CD8-positive, alpha-beta memory T cell (primary cell): ENCODE measurements around the gene GABARAP. TPM values are rescaled to one million over a fixed set of nuclear protein-coding genes. Genes with fewer than 3 reads are reported as not detected.

ENCODE experiments used
- CTCF ChIA-PET: fragments of 350-600 bp; sonication (Branson Sonifier 250); formaldehyde crosslinking; loops from one replicate; lab custom pipeline; 2021; ENCODE audit warnings: antibody characterized with exemption; lab: Charles Lee
- POLR2A ChIA-PET: fragments of 350-600 bp; sonication (Branson Sonifier 250); formaldehyde crosslinking; loops from one replicate; lab custom pipeline; 2021; ENCODE audit warnings: antibody characterized with exemption; lab: Charles Lee
- DNase-seq, 5 donors: peaks; one replicate each; pipeline versions ENCODE4 v3.0.0 to v3.0.0-alpha.2; 2020 to 2022; ENCODE audit warnings: mixed read lengths in 1 of 5
- H3K27ac ChIP-seq: one replicate; pipeline ENCODE4 v1.7.0; 2013; ENCODE audit warnings: low read depth, mild to moderate bottlenecking, low read length, moderate library complexity
- H3K27me3 ChIP-seq: 2 replicates; pipeline ENCODE4 v1.7.0; 2013; ENCODE audit warnings: low read length, mild to moderate bottlenecking; ENCODE audit not compliant: insufficient read depth, poor library complexity, severe bottlenecking
- H3K36me3 ChIP-seq: 2 replicates; pipeline ENCODE4 v1.7.0; 2013; ENCODE audit warnings: mild to moderate bottlenecking, low read length, moderate library complexity; ENCODE audit not compliant: insufficient read depth
- H3K4me1 ChIP-seq: 2 replicates; pipeline ENCODE4 v1.7.0; 2013; ENCODE audit warnings: mild to moderate bottlenecking, low read length, moderate library complexity; ENCODE audit not compliant: insufficient read depth
- H3K4me3 ChIP-seq: 2 replicates; pipeline ENCODE4 v1.7.0; 2013; ENCODE audit warnings: mild to moderate bottlenecking, low read length
- H3K9me3 ChIP-seq: 2 replicates; pipeline ENCODE4 v1.7.0; 2013; ENCODE audit warnings: mild to moderate bottlenecking, low read length
- H3K27ac Mint-ChIP-seq, 8 donors: one replicate each; pipeline ENCODE4 v1.8.0; 2020 to 2021; ENCODE audit warnings: mixed read lengths in 8 of 8, mild to moderate bottlenecking in 6 of 8, inconsistent platforms in 3 of 8, moderate library complexity in 3 of 8
- H3K27me3 Mint-ChIP-seq, 2 donors: one replicate each; pipeline ENCODE4 v1.8.0; 2020 to 2021; ENCODE audit warnings: mixed read lengths in 2 of 2, mild to moderate bottlenecking in 1 of 2, moderate library complexity in 1 of 2
- H3K36me3 Mint-ChIP-seq, 3 donors: one replicate each; pipeline ENCODE4 v1.8.0; 2020 to 2021; ENCODE audit warnings: mixed read lengths in 3 of 3, inconsistent platforms in 1 of 3, mild to moderate bottlenecking in 1 of 3
- H3K4me1 Mint-ChIP-seq, 3 donors: one replicate each; pipeline ENCODE4 v1.8.0; 2020 to 2021; ENCODE audit warnings: mixed read lengths in 3 of 3, inconsistent platforms in 1 of 3, mild to moderate bottlenecking in 1 of 3
- H3K4me3 Mint-ChIP-seq, 7 donors: one replicate each; pipeline ENCODE4 v1.8.0; 2020 to 2021; ENCODE audit warnings: mixed read lengths in 7 of 7, mild to moderate bottlenecking in 6 of 7, moderate library complexity in 4 of 7, inconsistent platforms in 2 of 7
- H3K9me3 Mint-ChIP-seq, 5 donors: one replicate each; pipeline ENCODE4 v1.8.0; 2020 to 2022; ENCODE audit warnings: mixed read lengths in 5 of 5, mild to moderate bottlenecking in 3 of 5, moderate library complexity in 2 of 5, inconsistent platforms in 1 of 5
- polyA plus RNA-seq: library from polyadenylated mRNA; unstranded; fragments of 300-500 nt; fragmentation: Illumina TruSeq; gene quantifications from one replicate; pipeline ENCODE4 v1.2.3, GENCODE V29; 2021
- total RNA-seq, 2 experiments: library from RNA; stranded (reverse); gene quantifications; one replicate each; pipeline ENCODE4 v1.2.3, GENCODE V29; 2021

Gene GABARAP
- total and polyA plus RNA-seq, 3 experiments from 2014 or later: 156 to 914 (median 165) TPM

DNA sequence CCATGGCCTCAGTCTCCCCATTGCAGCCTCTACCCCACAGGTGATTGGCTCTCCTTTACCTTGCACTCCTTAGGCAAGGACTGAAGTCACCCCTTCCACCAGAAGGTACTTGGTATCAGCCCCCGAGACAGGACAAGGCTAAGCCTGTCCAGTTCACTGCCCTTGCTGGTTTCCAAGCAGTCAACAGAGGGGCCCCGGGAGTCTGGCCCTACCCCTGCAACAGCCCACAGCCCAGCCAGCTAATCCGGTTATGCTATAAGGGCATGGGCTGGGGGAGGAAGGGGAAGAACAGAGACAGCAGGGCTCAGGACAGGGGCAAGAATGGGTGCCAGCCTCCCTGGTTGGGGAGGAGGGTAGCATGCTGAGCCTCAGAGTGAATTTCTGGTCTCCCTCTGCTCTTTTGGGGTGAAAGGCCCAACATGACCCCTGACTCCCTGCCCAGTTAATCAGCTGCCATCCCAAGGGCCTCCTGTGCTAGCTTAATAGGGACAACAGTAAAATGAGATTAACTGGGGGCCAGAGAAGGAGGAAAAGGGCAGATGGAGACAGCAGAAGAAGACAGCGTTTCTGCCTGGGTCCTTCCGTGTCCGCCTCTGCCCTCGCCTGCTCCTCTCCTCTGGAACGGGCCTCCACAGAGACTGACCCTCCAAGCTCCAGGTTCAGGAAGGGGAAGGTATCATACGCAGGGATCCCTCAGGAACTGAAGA is 33.3 kb downstream of the GABARAP start:
- Histone ChIP-seq H3K27ac (no peak overlapping the region), H3K4me3 (no peak overlapping the region), H3K9me3 (no peaks in the 10 kb centered on the region), H3K4me1 (peaks cover 24% of the 10 kb centered on the region), H3K27me3 (no peaks in the 10 kb centered on the region), H3K36me3 (no peaks in the 10 kb centered on the region)
- Mint-ChIP-seq H3K4me3 (no peak overlapping the region), H3K4me1 (peaks cover 33 to 36% (median 35%) of the 10 kb centered on the region in 3 donors), H3K9me3 (peaks cover 0 to under 1% (median 0%) of the 10 kb centered on the region in 5 donors), H3K27ac (peak overlapping the region in 4 of 8 donors; percentile 55 to 88 (median 74)), H3K27me3 (peaks cover 8 to 13% of the 10 kb centered on the region in 2 donors), H3K36me3 (no peaks in the 10 kb centered on the region)
- CTCF ChIA-PET: no interaction called here
- DNase-seq: no peak
- POLR2A ChIA-PET: no interaction called here

DNA sequence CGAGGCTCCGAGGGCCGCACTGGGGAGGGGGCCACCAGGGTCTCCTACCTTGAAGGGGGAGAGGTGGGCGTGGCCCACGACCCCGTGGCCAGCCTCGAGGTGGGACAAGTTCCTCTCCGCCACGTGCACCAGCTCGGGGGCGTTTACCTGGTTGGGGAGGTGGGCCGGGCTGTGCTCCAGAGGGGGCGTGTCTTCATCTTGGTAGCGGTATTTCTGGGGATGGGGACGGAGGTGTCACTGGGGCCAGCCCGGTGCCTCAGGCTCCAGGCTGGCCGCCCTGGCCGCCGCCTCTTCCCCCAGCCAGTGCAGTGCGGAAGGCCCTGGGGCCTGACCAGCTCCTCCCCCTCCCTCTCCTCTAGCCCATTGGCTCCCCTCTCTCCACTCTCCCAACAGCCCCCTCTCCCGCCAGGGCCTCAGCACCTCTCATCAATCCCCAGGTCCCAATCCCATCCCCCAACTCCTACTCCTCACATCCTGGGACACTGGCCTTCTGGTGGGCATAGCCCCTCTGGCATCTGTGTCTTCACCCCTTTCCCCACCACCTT is 34.1 kb downstream of the GABARAP start:
- CTCF ChIA-PET: no interaction called here
- DNase-seq: no peak
- no peak overlapping the region for H3K27ac ChIP-seq
- Mint-ChIP-seq H3K36me3 (no peaks in the 10 kb centered on the region), H3K27me3 (peaks cover 8 to 13% of the 10 kb centered on the region in 2 donors), H3K4me1 (peaks cover 30 to 33% (median 31%) of the 10 kb centered on the region in 3 donors), H3K9me3 (no peaks in the 10 kb centered on the region), H3K27ac (peak overlapping the region in 5 of 8 donors; percentile 21 to 88 (median 55)), H3K4me3 (peak overlapping the region in 1 of 7 donors; percentile 52)
- no peaks in the 10 kb centered on the region for H3K9me3 ChIP-seq
- H3K4me1 ChIP-seq: peaks cover 20% of the 10 kb centered on the region
- no peaks in the 10 kb centered on the region for H3K27me3 ChIP-seq
- no peaks in the 10 kb centered on the region for H3K36me3 ChIP-seq
- H3K4me3 ChIP-seq: no peak overlapping the region
- POLR2A ChIA-PET: no interaction called here

DNA sequence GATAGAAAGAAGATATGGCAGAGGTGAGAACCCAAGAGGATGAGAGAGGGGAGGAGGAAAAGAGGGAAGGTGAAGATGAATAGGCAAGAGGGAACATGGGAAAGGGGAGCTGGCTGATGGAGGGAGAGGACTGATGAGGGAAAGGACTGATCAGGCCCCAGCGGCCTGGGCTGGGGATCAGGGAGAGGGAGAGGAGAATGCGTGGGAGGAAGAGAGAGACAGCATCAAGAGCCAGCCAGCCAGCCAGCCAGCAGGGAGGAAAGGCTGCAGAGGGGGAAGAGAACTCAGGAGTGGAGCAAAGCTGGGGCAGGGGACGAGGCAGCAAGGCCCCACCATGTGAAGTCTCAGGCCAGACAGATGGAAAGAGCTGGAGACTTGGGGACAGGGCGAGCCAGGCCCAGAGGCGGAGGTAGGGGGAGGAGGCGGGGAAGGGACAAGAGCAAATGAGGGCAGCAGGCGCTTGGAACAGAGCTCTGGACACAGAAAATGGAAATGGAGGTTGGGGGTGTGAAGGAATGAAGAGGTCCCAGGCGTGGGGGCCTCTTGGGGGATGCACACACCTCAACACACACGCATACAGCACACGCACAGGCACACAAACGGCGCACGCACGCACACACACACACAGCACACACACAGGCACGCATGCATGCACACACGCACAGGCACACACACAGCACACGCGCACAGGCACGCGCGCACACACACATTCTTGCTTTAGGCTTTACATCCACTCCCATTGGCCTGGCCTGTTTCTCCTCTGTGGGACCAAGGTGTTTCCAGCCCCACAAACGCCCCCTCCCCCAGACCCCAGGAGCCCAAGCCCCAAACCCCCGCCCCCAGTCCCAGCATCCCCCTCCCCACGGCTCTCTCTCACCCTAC is 34.9 kb downstream of the GABARAP start:
- CTCF ChIA-PET: no interaction called here
- DNase-seq: no peak
- Mint-ChIP-seq H3K36me3 (no peaks in the 10 kb centered on the region), H3K27me3 (peaks cover 8 to 13% of the 10 kb centered on the region in 2 donors), H3K27ac (peak overlapping the region; percentile 23 to 99 (median 90)), H3K4me1 (peaks cover 30 to 32% (median 31%) of the 10 kb centered on the region in 3 donors), H3K9me3 (no peaks in the 10 kb centered on the region), H3K4me3 (peak overlapping the region in 1 of 7 donors; percentile 41)
- no peak overlapping the region for H3K4me3 ChIP-seq
- POLR2A ChIA-PET: no interaction called here
- H3K9me3 ChIP-seq: no peaks in the 10 kb centered on the region
- no peaks in the 10 kb centered on the region for H3K27me3 ChIP-seq
- H3K4me1 ChIP-seq: peaks cover 20% of the 10 kb centered on the region
- no peak overlapping the region for H3K27ac ChIP-seq
- H3K36me3 ChIP-seq: no peaks in the 10 kb centered on the region

DNA sequence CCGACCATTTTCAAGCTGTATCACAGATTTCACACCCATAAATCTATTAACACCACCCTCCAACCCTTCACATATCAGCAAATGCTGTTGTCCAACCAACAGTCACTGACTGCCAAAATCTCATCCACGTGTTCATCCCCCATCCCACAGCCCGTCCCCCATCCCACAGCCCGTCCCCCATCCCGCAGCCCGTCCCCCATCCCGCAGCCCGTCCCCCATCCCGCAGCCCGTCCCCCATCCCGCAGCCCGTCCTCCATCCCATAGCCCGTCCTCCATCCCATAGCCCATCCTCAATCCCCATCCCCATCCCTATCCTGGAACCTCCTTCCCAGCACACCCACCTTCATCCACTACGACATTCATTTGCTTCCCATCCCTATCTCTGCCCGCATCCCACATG is 36.7 kb downstream of the GABARAP start:
- CTCF ChIA-PET: no interaction called here

DNA sequence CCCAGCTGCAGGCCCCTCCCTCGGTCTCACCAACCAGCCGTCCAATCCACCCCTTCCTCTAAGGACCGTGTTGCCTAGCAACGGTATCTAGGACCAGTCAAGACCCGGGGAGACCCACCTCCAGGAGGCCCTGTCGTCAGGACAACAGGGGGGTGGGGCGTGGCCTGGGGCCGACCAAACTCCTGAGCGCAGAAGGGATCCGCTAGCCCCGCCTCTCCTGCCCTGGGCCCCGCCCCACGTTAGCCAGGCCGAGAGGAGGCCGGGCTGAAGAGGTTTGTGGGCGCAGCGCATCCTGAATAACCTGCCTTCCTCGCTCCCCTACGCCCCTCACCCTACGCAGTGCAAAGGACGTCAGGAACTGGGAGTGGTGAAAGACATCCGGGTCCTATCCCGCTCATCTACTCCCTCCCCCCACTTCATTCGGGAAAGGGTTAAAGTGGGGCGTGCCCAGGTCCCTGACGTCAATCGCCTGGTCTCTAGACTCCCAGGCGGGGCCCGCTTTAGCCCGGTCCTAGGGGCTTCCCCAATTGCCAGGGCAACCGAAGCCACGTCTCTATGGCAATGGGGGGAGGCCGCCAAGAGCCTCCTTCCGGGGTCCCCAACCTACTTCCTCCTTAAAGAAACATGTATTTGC is 37.3 kb downstream of the GABARAP start:
- ChIA-PET CTCF (interaction anchor here (1.0 kb wide), 1 partner anchor 27 kb away, joined by 3 read pairs; no protein-coding TSS in a partner anchor), POLR2A (interaction anchor here (0.8 to 1.5 kb wide), 2 partner anchors 15 to 16 kb away, joined by 3 to 8 read pairs; partner anchors contain the start of genes ACADVL and DLG4)
- Histone ChIP-seq H3K27me3 (no peaks in the 10 kb centered on the region), H3K4me3 (peak overlapping the region; percentile 62), H3K4me1 (peaks cover 20% of the 10 kb centered on the region), H3K36me3 (no peaks in the 10 kb centered on the region), H3K27ac (peak overlapping the region; percentile 82), H3K9me3 (no peaks in the 10 kb centered on the region)
- peak; percentile 95 to 99 (median 97) for DNase-seq
- Mint-ChIP-seq H3K4me1 (peaks cover 27 to 31% (median 28%) of the 10 kb centered on the region in 3 donors), H3K36me3 (no peaks in the 10 kb centered on the region), H3K27me3 (peaks cover under 1 to 5% of the 10 kb centered on the region in 2 donors), H3K4me3 (peak overlapping the region; percentile 67 to 95 (median 86)), H3K27ac (peak overlapping the region; percentile 94 to 100 (median 99)), H3K9me3 (no peaks in the 10 kb centered on the region)

More for the DNA sequence above, 36.7 kb downstream of the GABARAP start:
- H3K4me1 ChIP-seq: peaks cover 20% of the 10 kb centered on the region
- POLR2A ChIA-PET: no interaction called here
- H3K36me3 ChIP-seq: no peaks in the 10 kb centered on the region
- no peak for DNase-seq
- no peaks in the 10 kb centered on the region for H3K9me3 ChIP-seq
- H3K27ac Mint-ChIP-seq: peak overlapping the region; percentile 94 to 100 (median 99)
- no peaks in the 10 kb centered on the region for H3K9me3 Mint-ChIP-seq
- H3K4me3 Mint-ChIP-seq: peak overlapping the region; percentile 67 to 95 (median 86)
- H3K27ac ChIP-seq: peak overlapping the region; percentile 82
- peaks cover 28 to 31% (median 30%) of the 10 kb centered on the region in 3 donors for H3K4me1 Mint-ChIP-seq
- peaks cover 7 to 8% of the 10 kb centered on the region in 2 donors for H3K27me3 Mint-ChIP-seq
- H3K36me3 Mint-ChIP-seq: no peaks in the 10 kb centered on the region
- peak overlapping the region; percentile 62 for H3K4me3 ChIP-seq
- H3K27me3 ChIP-seq: no peaks in the 10 kb centered on the region

DNA sequence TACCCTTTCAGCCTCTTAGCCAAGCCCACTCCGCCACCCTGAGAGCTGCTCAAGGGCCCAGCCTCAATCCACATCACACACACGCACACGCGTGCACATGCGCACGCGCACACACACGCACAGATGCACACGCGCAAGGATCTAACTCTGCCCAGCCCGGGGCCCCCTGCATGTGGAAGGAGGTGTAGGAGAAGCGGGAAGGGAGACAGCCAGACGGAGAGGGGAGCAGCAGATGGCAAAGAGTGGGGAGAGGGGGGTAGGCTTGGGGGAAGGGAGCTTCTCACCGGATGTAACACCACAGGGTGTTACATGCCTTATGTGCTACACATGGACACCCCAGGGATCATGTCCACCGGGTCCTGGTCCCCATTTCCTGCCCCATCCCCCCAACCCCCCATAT is 37.9 kb downstream of the GABARAP start:
- no peaks in the 10 kb centered on the region for H3K36me3 ChIP-seq
- peak overlapping the region; percentile 94 to 100 (median 99) for H3K27ac Mint-ChIP-seq
- CTCF ChIA-PET: interaction anchor here (1.0 to 1.6 kb wide), 2 partner anchors 10 to 27 kb away, joined by 3 to 4 read pairs; no protein-coding TSS in a partner anchor
- no peaks in the 10 kb centered on the region for H3K36me3 Mint-ChIP-seq
- peaks cover 0 to 4% of the 10 kb centered on the region in 2 donors for H3K27me3 Mint-ChIP-seq
- H3K9me3 ChIP-seq: no peaks in the 10 kb centered on the region
- H3K9me3 Mint-ChIP-seq: no peaks in the 10 kb centered on the region
- peak overlapping the region; percentile 67 to 95 (median 86) for H3K4me3 Mint-ChIP-seq
- peaks cover 27 to 31% (median 28%) of the 10 kb centered on the region in 3 donors for H3K4me1 Mint-ChIP-seq
- DNase-seq: no peak
- no peaks in the 10 kb centered on the region for H3K27me3 ChIP-seq
- POLR2A ChIA-PET: interaction anchor here (0.8 to 1.5 kb wide), 2 partner anchors 15 to 16 kb away, joined by 3 to 8 read pairs; partner anchors contain the start of genes ACADVL and DLG4
- H3K4me3 ChIP-seq: peak overlapping the region; percentile 62
- peaks cover 20% of the 10 kb centered on the region for H3K4me1 ChIP-seq
- H3K27ac ChIP-seq: peak overlapping the region; percentile 82

DNA sequence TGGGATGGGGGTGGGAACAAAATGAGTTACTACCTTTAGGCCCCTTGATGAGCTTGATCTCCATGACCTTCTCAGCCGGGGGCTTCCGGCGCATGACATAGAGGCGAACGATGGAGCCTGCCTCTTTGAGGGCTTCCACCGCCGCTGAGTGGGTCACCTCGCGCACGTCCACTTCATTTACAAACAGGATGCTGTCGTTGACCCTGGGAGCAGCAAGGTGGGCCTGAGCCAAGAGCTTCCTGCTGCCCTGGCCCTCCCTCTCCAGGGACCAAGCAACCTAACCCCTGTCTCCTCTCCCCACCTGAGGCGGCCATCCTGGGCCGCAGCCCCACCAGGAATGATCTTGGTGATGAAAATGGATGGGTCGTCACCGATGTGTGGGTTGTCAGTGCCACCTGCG is 38.9 kb downstream of the GABARAP start:
- peaks cover 20% of the 10 kb centered on the region for H3K4me1 ChIP-seq
- Mint-ChIP-seq H3K36me3 (no peaks in the 10 kb centered on the region), H3K9me3 (no peaks in the 10 kb centered on the region), H3K27ac (peak overlapping the region; percentile 73 to 100 (median 99)), H3K4me1 (peaks cover 27 to 31% (median 28%) of the 10 kb centered on the region in 3 donors), H3K4me3 (peak overlapping the region in 6 of 7 donors; percentile 19 to 84 (median 28)), H3K27me3 (peaks cover 0 to 4% of the 10 kb centered on the region in 2 donors)
- ChIA-PET POLR2A (interaction anchor here (0.6 kb wide), 1 partner anchor 197 kb away, joined by 3 read pairs; no protein-coding TSS in a partner anchor), CTCF (interaction anchor here (1.0 to 1.6 kb wide), 2 partner anchors 11 to 26 kb away, joined by 4 read pairs; no protein-coding TSS in a partner anchor)
- no peak overlapping the region for H3K4me3 ChIP-seq
- no peaks in the 10 kb centered on the region for H3K9me3 ChIP-seq
- DNase-seq: no peak
- no peaks in the 10 kb centered on the region for H3K27me3 ChIP-seq
- no peaks in the 10 kb centered on the region for H3K36me3 ChIP-seq
- no peak overlapping the region for H3K27ac ChIP-seq
